A549 (cell line): ENCODE data around the gene SUGP2. TPM values are rescaled to one million over a fixed set of nuclear protein-coding genes. Genes with fewer than 3 reads are reported as not detected.

Experiments
- ATAC-seq, 2 experiments: fragments of 200-7000 bp in 1 of 2; fragments of >200 bp in 1 of 2; cut with Nextera tagmentation in 1 of 2; cut with Tn5 transposase in 1 of 2; 3 replicates each; pipeline versions ENCODE4 v1.8.0 to v1.9.1; 2018 to 2020; ENCODE audit warnings: mild to moderate bottlenecking in 1 of 2, moderate library complexity in 1 of 2
- CTCF ChIA-PET: fragments of 300-600 bp; sonication (Branson Sonifier 250); formaldehyde crosslinking; extraction: SDS; loops from one replicate; lab custom pipeline; 2021; ENCODE audit warnings: antibody characterized with exemption, inconsistent platforms; lab: Yijun Ruan, JAX
- POLR2A ChIA-PET: fragments of 350-600 bp; formaldehyde crosslinking; extraction: SDS; loops from one replicate; lab custom pipeline; 2021; ENCODE audit warnings: antibody characterized with exemption, inconsistent platforms; lab: Yijun Ruan, JAX
- DNase-seq, 2 experiments: peaks; one replicate each; pipeline versions ENCODE4 v3.0.0 to v3.0.0-alpha.2; 2011 to 2016; ENCODE audit warnings: low read depth in 1 of 2, low spot score in 1 of 2
- FAIRE-seq: peaks from 2 replicates; lab custom pipeline; 2011; peaks lifted over from hg19 to GRCh38; lab: Jason Lieb, UNC
- H3K27ac ChIP-seq, 2 experiments: fragments of >200 bp; sonication (Bioruptor Twin); formaldehyde crosslinking; 3 replicates each; pipeline ENCODE4 v1.5.1; 2016 to 2017
- H3K4me1 ChIP-seq: fragments of >200 bp; sonication (Bioruptor Twin); formaldehyde crosslinking; 3 replicates; pipeline ENCODE4 v1.6.1; 2016
- H3K4me2 ChIP-seq: fragments of >200 bp; sonication (Bioruptor Twin); formaldehyde crosslinking; 3 replicates; pipeline ENCODE4 v1.6.1; 2016
- H3K4me3 ChIP-seq: fragments of >200 bp; sonication (Bioruptor Twin); formaldehyde crosslinking; 3 replicates; pipeline ENCODE4 v1.5.1; 2016
- H3K9me3 ChIP-seq: fragments of >200 bp; sonication (Bioruptor Twin); formaldehyde crosslinking; 3 replicates; pipeline ENCODE4 v1.6.1; 2016
- CEBPB ChIP-seq, 2 experiments: fragments of >200 bp in 1 of 2; sonication (Bioruptor Twin) in 1 of 2; formaldehyde crosslinking in 1 of 2; IDR thresholded peaks; 2 replicates each; pipeline ENCODE4 v1.6.1; 2012 to 2016
- CHD2 ChIP-seq: fragments of 150-350 bp; IDR thresholded peaks from 2 replicates; pipeline ENCODE4 v1.6.1; 2014; ENCODE audit warnings: low read length; ENCODE audit not compliant: partially characterized antibody
- CHD4 ChIP-seq: fragments of 200-600 bp; sonication (generic); IDR thresholded peaks from 2 replicates; pipeline ENCODE4 v1.6.1; 2016; ENCODE audit warnings: antibody characterized with exemption, mild to moderate bottlenecking, borderline replicate concordance
- EHF ChIP-seq: fragments of 250-450 bp; sonication (Bioruptor Pico); IDR thresholded peaks from 2 replicates; pipeline ENCODE4 v1.5.0; 2020; ENCODE audit warnings: mild to moderate bottlenecking
- GATA3 ChIP-seq: IDR thresholded peaks from 2 replicates; pipeline ENCODE4 v1.6.1; 2012; ENCODE audit warnings: borderline replicate concordance
- HES2 ChIP-seq: fragments of >200 bp; sonication (Bioruptor Twin); formaldehyde crosslinking; IDR thresholded peaks from 2 replicates; pipeline ENCODE4 v1.6.1; 2016
- HEYL ChIP-seq: fragments of 250-450 bp; sonication (Bioruptor Pico); IDR thresholded peaks from 2 replicates; pipeline ENCODE4 v1.8.0; 2021; ENCODE audit warnings: mild to moderate bottlenecking, moderate library complexity
- JUN ChIP-seq, 2 experiments: fragments of >200 bp; sonication (Bioruptor Twin); formaldehyde crosslinking; IDR thresholded peaks; 2 replicates in 1 of 2; 3 replicates in 1 of 2; pipeline ENCODE4 v1.6.1; 2016 to 2017
- JUNB ChIP-seq: fragments of >200 bp; sonication (Bioruptor Twin); formaldehyde crosslinking; IDR thresholded peaks from 2 replicates; pipeline ENCODE4 v1.6.1; 2016
- MAFK ChIP-seq: fragments of 450-650 bp; IDR thresholded peaks from 2 replicates; pipeline ENCODE4 v1.6.1; 2014; ENCODE audit not compliant: partially characterized antibody
- NFE2L2 ChIP-seq: fragments of 150-350 bp; conservative IDR thresholded peaks from 2 replicates; pipeline ENCODE4 v1.6.1; 2014; ENCODE audit warnings: low read length
- NPAS2 ChIP-seq: fragments of 250-450 bp; sonication (Bioruptor Pico); IDR thresholded peaks from 2 replicates; pipeline ENCODE4 v1.8.0; 2022; ENCODE audit warnings: mild to moderate bottlenecking, moderate library complexity, borderline replicate concordance
- PHF8 ChIP-seq: fragments of 200-600 bp; sonication (generic); IDR thresholded peaks from 2 replicates; pipeline ENCODE4 v1.6.1; 2016; ENCODE audit warnings: low read depth, mild to moderate bottlenecking, antibody characterized with exemption, moderate library complexity, borderline replicate concordance
- POLR2A ChIP-seq: IDR thresholded peaks from 2 replicates; pipeline ENCODE4 v1.6.1; 2012; ENCODE audit warnings: mild to moderate bottlenecking, low read length
- POLR2AphosphoS2 ChIP-seq: conservative IDR thresholded peaks from 2 replicates; pipeline ENCODE4 v1.6.1; 2012; ENCODE audit warnings: low read length, improper control_type of control experiment, inconsistent platforms
- RARB ChIP-seq: fragments of 250-450 bp; sonication (Bioruptor Pico); IDR thresholded peaks from 2 replicates; pipeline ENCODE4 v1.8.0; 2021; ENCODE audit warnings: mild to moderate bottlenecking, moderate library complexity
- RCOR1 ChIP-seq: fragments of 150-350 bp; IDR thresholded peaks from 2 replicates; pipeline ENCODE4 v1.6.1; 2014; ENCODE audit warnings: antibody characterized with exemption, low read length, low read depth
- REST ChIP-seq: fragments of 200-600 bp; sonication (generic); IDR thresholded peaks from 2 replicates; pipeline ENCODE4 v1.6.1; 2016; ENCODE audit warnings: antibody characterized with exemption, mild to moderate bottlenecking, moderate library complexity
- RFX5 ChIP-seq: fragments of 450-650 bp; IDR thresholded peaks from 2 replicates; pipeline ENCODE4 v1.7.1; 2014; ENCODE audit warnings: antibody characterized with exemption, mild to moderate bottlenecking, moderate library complexity
- SREBF2 ChIP-seq: fragments of 450-650 bp; IDR thresholded peaks from 2 replicates; pipeline ENCODE4 v1.6.1; 2014; ENCODE audit warnings: mild to moderate bottlenecking, moderate library complexity
- TFCP2L1 ChIP-seq: fragments of 250-450 bp; sonication (Bioruptor Pico); IDR thresholded peaks from 2 replicates; pipeline ENCODE4 v1.5.0; 2021; ENCODE audit warnings: mild to moderate bottlenecking
- ZC3H11A ChIP-seq: fragments of 450-650 bp; IDR thresholded peaks from 2 replicates; pipeline ENCODE4 v1.6.1; 2014; ENCODE audit warnings: antibody characterized with exemption, mild to moderate bottlenecking
- ZNF302 ChIP-seq: fragments of 250-450 bp; sonication (Bioruptor Pico); IDR thresholded peaks from 2 replicates; pipeline ENCODE4 v1.9.0; 2021; ENCODE audit warnings: inconsistent platforms, mild to moderate bottlenecking, moderate library complexity
- WGBS: methylation state at CpG from one replicate; pipeline ENCODE4 v1.1.6; 2017; ENCODE audit errors: missing lambda C conversion rate; 5-methylcytosine and 5-hydroxymethylcytosine counted together
- polyA plus RNA-seq, 4 experiments: library from polyadenylated mRNA; depleted of rRNA in 3 of 4; stranded (reverse); fragments of >200 nt; fragmentation: RNase III in 1 of 4; extraction: RNeasy Plus Mini Kit Qiagen cat#74134 plus additional on column Dnase treatment in 1 of 4; gene quantifications; 2 replicates in 3 of 4; 3 replicates in 1 of 4; pipeline ENCODE4 v1.2.3, GENCODE V29; 2011 to 2017
- TF ChIP-seq, protein P1 (sequence below): IDR thresholded peaks from 2 replicates; pipeline ENCODE4 v1.6.1; 2012
- TF ChIP-seq, protein P2 (sequence below): fragments of 250-450 bp; sonication (Bioruptor Pico); IDR thresholded peaks from 2 replicates; pipeline ENCODE4 v1.5.0; 2021; ENCODE audit warnings: mild to moderate bottlenecking, moderate library complexity, borderline replicate concordance
- TF ChIP-seq, protein P3 (sequence below): fragments of 250-450 bp; sonication (Bioruptor Pico); IDR thresholded peaks from 2 replicates; pipeline ENCODE4 v1.5.0; 2020; ENCODE audit warnings: low read depth, mild to moderate bottlenecking, moderate library complexity

Gene SUGP2
- polyA plus RNA-seq, 2 of the 4 experiments (the other 2 are of a cell fraction), result 42.4 to 43.9 TPM

GRCh38 chr19:19042732-19043280, 9.5 kb upstream of the SUGP2 start:
- FAIRE-seq (no peak), DNase-seq (no peak), ATAC-seq (no peak)
- no peak overlapping the region for H3K4me3 ChIP-seq
- no peak overlapping the region for H3K4me2 ChIP-seq
- TF ChIP-seq PHF8 (no peak), CEBPB (IDR thresholded peaks at IDR 0.05) (no peak), EHF (no peak), JUN (IDR thresholded peaks at IDR 0.05) (no peak), TFCP2L1 (CRISPR knock-in tag) (no peak), GATA3 (no peak), ZNF302 (CRISPR knock-in tag) (no peak), CHD2 (no peak), CHD4 (no peak), NFE2L2 (no peak), RARB (no peak), RFX5 (no peak), SREBF2 (no peak), REST (no peak), MAFK (no peak)
- TF ChIP-seq, protein P1, sequence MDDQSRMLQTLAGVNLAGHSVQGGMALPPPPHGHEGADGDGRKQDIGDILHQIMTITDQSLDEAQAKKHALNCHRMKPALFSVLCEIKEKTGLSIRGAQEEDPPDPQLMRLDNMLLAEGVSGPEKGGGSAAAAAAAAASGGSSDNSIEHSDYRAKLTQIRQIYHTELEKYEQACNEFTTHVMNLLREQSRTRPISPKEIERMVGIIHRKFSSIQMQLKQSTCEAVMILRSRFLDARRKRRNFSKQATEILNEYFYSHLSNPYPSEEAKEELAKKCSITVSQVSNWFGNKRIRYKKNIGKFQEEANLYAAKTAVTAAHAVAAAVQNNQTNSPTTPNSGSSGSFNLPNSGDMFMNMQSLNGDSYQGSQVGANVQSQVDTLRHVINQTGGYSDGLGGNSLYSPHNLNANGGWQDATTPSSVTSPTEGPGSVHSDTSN, result no peak
- TF ChIP-seq, protein P2, sequence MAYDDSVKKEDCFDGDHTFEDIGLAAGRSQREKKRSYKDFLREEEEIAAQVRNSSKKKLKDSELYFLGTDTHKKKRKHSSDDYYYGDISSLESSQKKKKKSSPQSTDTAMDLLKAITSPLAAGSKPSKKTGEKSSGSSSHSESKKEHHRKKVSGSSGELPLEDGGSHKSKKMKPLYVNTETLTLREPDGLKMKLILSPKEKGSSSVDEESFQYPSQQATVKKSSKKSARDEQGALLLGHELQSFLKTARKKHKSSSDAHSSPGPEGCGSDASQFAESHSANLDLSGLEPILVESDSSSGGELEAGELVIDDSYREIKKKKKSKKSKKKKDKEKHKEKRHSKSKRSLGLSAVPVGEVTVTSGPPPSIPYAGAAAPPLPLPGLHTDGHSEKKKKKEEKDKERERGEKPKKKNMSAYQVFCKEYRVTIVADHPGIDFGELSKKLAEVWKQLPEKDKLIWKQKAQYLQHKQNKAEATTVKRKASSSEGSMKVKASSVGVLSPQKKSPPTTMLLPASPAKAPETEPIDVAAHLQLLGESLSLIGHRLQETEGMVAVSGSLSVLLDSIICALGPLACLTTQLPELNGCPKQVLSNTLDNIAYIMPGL (CRISPR knock-in tag), result no peak
- H3K9me3 ChIP-seq, result peaks cover 5% of the 10 kb centered on the region; the same call in 2 of the 3 replicates
- no peak overlapping the region for H3K27ac ChIP-seq
- WGBS, result 91% methylated on average over 13 of the region's 13 CpGs
- CTCF ChIA-PET, result no interaction called here
- peaks cover 9% of the 10 kb centered on the region for H3K4me1 ChIP-seq
- POLR2A ChIA-PET, result no interaction called here

DNA sequence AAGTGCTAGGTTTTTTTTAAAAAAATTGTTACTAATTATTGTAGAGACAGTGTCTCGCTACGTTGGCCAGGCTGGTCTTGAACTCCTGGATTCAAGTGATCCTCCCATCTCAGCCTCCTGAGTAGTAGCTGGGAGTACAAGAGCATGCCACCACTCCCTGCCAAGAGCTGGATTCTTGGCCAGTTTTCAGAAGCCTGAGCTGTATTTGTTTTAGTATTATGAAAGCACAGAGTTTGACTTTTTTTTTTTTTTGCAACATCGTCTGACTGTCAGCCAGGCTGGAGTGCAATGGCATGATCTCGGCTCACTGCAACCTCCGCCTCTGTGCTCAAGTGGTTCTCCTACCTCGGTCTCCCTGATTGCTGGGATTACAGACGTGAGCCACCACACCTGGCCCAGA, 7.1 kb upstream of the SUGP2 start:
- Histone ChIP-seq H3K27ac (no peak overlapping the region), H3K4me1 (peaks cover 9% of the 10 kb centered on the region), H3K4me2 (no peak overlapping the region), H3K9me3 (peaks cover 9% of the 10 kb centered on the region; the same call in 2 of the 3 replicates), H3K4me3 (no peak overlapping the region)
- WGBS, result 58% methylated on average over 7 of the region's 7 CpGs
- POLR2A ChIA-PET, result no interaction called here
- TF ChIP-seq RFX5, result no peak
- peak in 1 of 2 experiments; percentile 57; a peak in 1 of 4 replicates for TF ChIP-seq CEBPB (IDR thresholded peaks at IDR 0.05)
- CTCF ChIA-PET, result interaction anchor here (0.7 to 1.4 kb wide), 3 partner anchors 11 to 54 kb away, joined by 3 read pairs; no protein-coding TSS in a partner anchor
- DNase-seq (peak in 1 of 2 experiments; percentile 69), FAIRE-seq (no peak), ATAC-seq (peak; percentile 66 to 76; a peak in 5 of 6 replicates)

DNA sequence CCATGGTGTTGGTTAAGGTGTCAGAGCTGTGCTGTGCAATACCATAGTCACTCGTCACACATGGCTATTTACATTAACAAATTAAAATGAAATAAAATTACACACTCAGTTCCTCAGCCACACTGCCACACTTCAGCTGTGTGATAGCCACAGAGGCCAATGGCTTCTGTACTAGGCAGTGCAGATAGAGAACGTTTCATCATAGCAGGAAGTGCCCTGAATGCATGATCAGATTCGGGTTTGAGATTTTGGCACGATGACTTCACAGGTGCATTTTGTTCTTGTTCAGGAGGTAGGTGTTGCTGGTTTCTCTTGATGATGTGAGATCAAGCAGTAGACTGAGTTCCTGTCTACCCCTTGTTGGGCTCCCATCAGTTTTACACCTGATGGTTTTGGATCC, 6.6 kb upstream of the SUGP2 start:
- 78% methylated on average over 4 of the region's 4 CpGs for WGBS
- ChIA-PET POLR2A (no interaction called here), CTCF (interaction anchor here (1.2 to 1.4 kb wide), 2 partner anchors 11 to 53 kb away, joined by 3 read pairs; no protein-coding TSS in a partner anchor)
- ATAC-seq (no peak), FAIRE-seq (no peak), DNase-seq (no peak)
- H3K4me2 ChIP-seq, result no peak overlapping the region
- H3K27ac ChIP-seq, result no peak overlapping the region
- peaks cover 9% of the 10 kb centered on the region for H3K4me1 ChIP-seq
- H3K4me3 ChIP-seq, result no peak overlapping the region
- peaks cover 9% of the 10 kb centered on the region; the same call in 2 of the 3 replicates for H3K9me3 ChIP-seq
- TF ChIP-seq HES2, result no peak
- no peak for TF ChIP-seq ZC3H11A
- TF ChIP-seq POLR2A, result no peak
- TF ChIP-seq HEYL (CRISPR knock-in tag), result no peak
- TF ChIP-seq JUNB, result no peak
- TF ChIP-seq PHF8, result no peak
- no peak for TF ChIP-seq RCOR1
- TF ChIP-seq RARB, result no peak
- TF ChIP-seq, protein P3, sequence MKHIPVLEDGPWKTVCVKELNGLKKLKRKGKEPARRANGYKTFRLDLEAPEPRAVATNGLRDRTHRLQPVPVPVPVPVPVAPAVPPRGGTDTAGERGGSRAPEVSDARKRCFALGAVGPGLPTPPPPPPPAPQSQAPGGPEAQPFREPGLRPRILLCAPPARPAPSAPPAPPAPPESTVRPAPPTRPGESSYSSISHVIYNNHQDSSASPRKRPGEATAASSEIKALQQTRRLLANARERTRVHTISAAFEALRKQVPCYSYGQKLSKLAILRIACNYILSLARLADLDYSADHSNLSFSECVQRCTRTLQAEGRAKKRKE (CRISPR knock-in tag), result no peak
- TF ChIP-seq POLR2AphosphoS2, result no peak
- no peak for TF ChIP-seq MAFK
- TF ChIP-seq, protein P1, result no peak
- TF ChIP-seq NPAS2 (CRISPR knock-in tag), result no peak
